HG02678 (cell line): ENCODE results near the gene TM9SF1.

ENCODE experiments used
- ATAC-seq: cut with Tn5 transposase; IDR thresholded peaks from one replicate; pipeline ENCODE4 v1.9.1; 2021; ENCODE audit warnings: mild to moderate bottlenecking, moderate library complexity; ENCODE audit not compliant: unreplicated experiment

The TM9SF1 gene

GRCh38 chr14:24195186-24196070, at the start of gene TM9SF1:
TSS of gene TM9SF1 (minus strand) at chr14:24195441. CDS start at chr14:24195019, 422 bp downstream.
- ATAC-seq: peak; percentile 81

- no peak for ATAC-seq
These were observed 48.1 kb upstream of the TM9SF1 start for GRCh38 chr14:24243336-24243836.

- ATAC-seq: peak; percentile 79
These were observed 46.7 kb upstream of the TM9SF1 start for GRCh38 chr14:24241829-24242443.

GRCh38 chr14:24240110-24240918, 45.1 kb upstream of the TM9SF1 start:
- no peak for ATAC-seq

GRCh38 chr14:24238527-24239037, 43.3 kb upstream of the TM9SF1 start:
- no peak for ATAC-seq

- no peak for ATAC-seq
These were observed 42.9 kb upstream of the TM9SF1 start for GRCh38 chr14:24238123-24238522.

GRCh38 chr14:24237463-24237955, 42.3 kb upstream of the TM9SF1 start:
- ATAC-seq: no peak

- no peak for ATAC-seq
These were observed 41.6 kb upstream of the TM9SF1 start for GRCh38 chr14:24236689-24237462.

- no peak for ATAC-seq
These were observed 40.8 kb upstream of the TM9SF1 start for GRCh38 chr14:24235804-24236688.

- no peak for ATAC-seq
These were observed 39.1 kb upstream of the TM9SF1 start for GRCh38 chr14:24234095-24235005.

GRCh38 chr14:24233538-24233866, 38.3 kb upstream of the TM9SF1 start:
- no peak for ATAC-seq

GRCh38 chr14:24232645-24233537, 37.6 kb upstream of the TM9SF1 start, which contains the start of gene GMPR2:
TSS of gene GMPR2 (plus strand) at chr14:24232929. CDS start at chr14:24233254, 325 bp downstream.
- peak; percentile 65 for ATAC-seq

GRCh38 chr14:24232121-24232644, 36.9 kb upstream of the TM9SF1 start, which contains the start of gene NEDD8:
TSS of gene NEDD8 (minus strand) at chr14:24232367. CDS start at chr14:24232267, 100 bp downstream.
- ATAC-seq: peak; percentile 76

- no peak for ATAC-seq
These were observed 36.3 kb upstream of the TM9SF1 start for GRCh38 chr14:24231263-24232120.

GRCh38 chr14:24228902-24229301, 33.7 kb upstream of the TM9SF1 start:
- ATAC-seq: no peak

- ATAC-seq: no peak
These were observed 31.2 kb upstream of the TM9SF1 start for GRCh38 chr14:24226473-24226872.
